Activated CD8-positive, alpha-beta memory T cell treated with anti-CD3 and anti-CD28 coated beads, Interleukin-2, amount 50 U/mL, for 1 hour (primary cell): ENCODE measurements around the gene ATP8B1.
"Not testable (repeated sequence)": the region's sequence is repeated elsewhere in the genome, so short reads cannot be mapped to it uniquely, and the experiment has no call there.

Experiments
- DNase-seq: peaks from one replicate; pipeline ENCODE4 v3.0.0-alpha.2; 2020; ENCODE audit errors: extremely low read depth

Gene ATP8B1

GRCh38 chr18:57803103-57803969, at the start of gene ATP8B1:
Gene ATP8B1, minus strand, starts transcription at chr18:57803315. Its CDS starts 71,508 bp downstream, at chr18:57731807.
- no peak for DNase-seq

- no peak for DNase-seq
Observed at GRCh38 chr18:57850063-57850462, 46.9 kb upstream of the ATP8B1 start.

GRCh38 chr18:57848374-57848773, 45.3 kb upstream of the ATP8B1 start:
- not testable (repeated sequence) for DNase-seq

GRCh38 chr18:57847431-57847830, 44.3 kb upstream of the ATP8B1 start:
- not testable (repeated sequence) for DNase-seq

- DNase-seq = no peak
Observed at GRCh38 chr18:57846258-57846657, 43.1 kb upstream of the ATP8B1 start.

GRCh38 chr18:57845605-57846074, 42.5 kb upstream of the ATP8B1 start:
- no peak for DNase-seq

GRCh38 chr18:57844319-57844718, 41.2 kb upstream of the ATP8B1 start:
- DNase-seq = no peak

GRCh38 chr18:57843386-57843785, 40.3 kb upstream of the ATP8B1 start:
- no peak for DNase-seq

GRCh38 chr18:57841568-57841967, 38.5 kb upstream of the ATP8B1 start:
- no peak for DNase-seq

GRCh38 chr18:57839942-57840381, 36.8 kb upstream of the ATP8B1 start:
- DNase-seq = no peak

- DNase-seq = no peak
Observed at GRCh38 chr18:57837917-57838548, 34.9 kb upstream of the ATP8B1 start.

- no peak for DNase-seq
Observed at GRCh38 chr18:57836557-57836956, 33.4 kb upstream of the ATP8B1 start.

GRCh38 chr18:57835904-57836303, 32.8 kb upstream of the ATP8B1 start:
- no peak for DNase-seq

- DNase-seq = no peak
Observed at GRCh38 chr18:57834616-57835015, 31.5 kb upstream of the ATP8B1 start.

GRCh38 chr18:57833441-57834101, 30.5 kb upstream of the ATP8B1 start:
- DNase-seq = no peak

GRCh38 chr18:57832730-57833129, 29.6 kb upstream of the ATP8B1 start:
- no peak for DNase-seq

- DNase-seq = no peak
Observed at GRCh38 chr18:57831597-57832377, 28.7 kb upstream of the ATP8B1 start.

- no peak for DNase-seq
Observed at GRCh38 chr18:57827646-57828045, 24.5 kb upstream of the ATP8B1 start.

- DNase-seq = no peak
Observed at GRCh38 chr18:57826252-57826651, 23.1 kb upstream of the ATP8B1 start.

- DNase-seq = not testable (repeated sequence)
Observed at GRCh38 chr18:57820583-57820982, 17.5 kb upstream of the ATP8B1 start.

- no peak for DNase-seq
Observed at GRCh38 chr18:57819671-57820460, 16.8 kb upstream of the ATP8B1 start.
